Liver (tissue), 9 donors: Measurements from ENCODE around the gene NDUFA13. TPM values are rescaled to one million over a fixed set of nuclear protein-coding genes. Genes with fewer than 3 reads are reported as not detected.

Source experiments
- DNase-seq: peaks from one replicate; pipeline ENCODE4 v3.0.0-alpha.2; 2017; ENCODE audit warnings: low spot score
- H3K27ac ChIP-seq, 2 donors: one replicate each; pipeline ENCODE4 v1.7.0; 2013; ENCODE audit warnings: inconsistent platforms in 2 of 2, low read length in 2 of 2, control low read depth in 1 of 2, low read depth in 1 of 2, mild to moderate bottlenecking in 1 of 2
- H3K27me3 ChIP-seq, 4 donors: one replicate each; pipeline versions ENCODE4 v1.6.1 to v1.7.0; 2013; ENCODE audit warnings: low read length in 3 of 4, inconsistent platforms in 1 of 4, mild to moderate bottlenecking in 1 of 4, moderate library complexity in 1 of 4; ENCODE audit not compliant: control insufficient read depth in 4 of 4, insufficient read depth in 4 of 4
- H3K36me3 ChIP-seq, 4 donors: one replicate each; pipeline versions ENCODE4 v1.6.1 to v1.7.0; 2013; ENCODE audit warnings: low read length in 3 of 4, mild to moderate bottlenecking in 3 of 4, low read depth in 1 of 4, moderate library complexity in 1 of 4; ENCODE audit not compliant: control insufficient read depth in 4 of 4, insufficient read depth in 3 of 4
- H3K4me1 ChIP-seq, 4 donors: one replicate each; pipeline versions ENCODE4 v1.6.1 to v1.7.0; 2013; ENCODE audit warnings: low read length in 3 of 4, mild to moderate bottlenecking in 3 of 4, moderate library complexity in 1 of 4; ENCODE audit not compliant: control insufficient read depth in 4 of 4, insufficient read depth in 4 of 4
- H3K4me3 ChIP-seq, 3 donors: one replicate each; pipeline versions ENCODE4 v1.6.1 to v1.7.0; 2013; ENCODE audit warnings: low read length in 3 of 3, control low read depth in 1 of 3, low read depth in 1 of 3, mild to moderate bottlenecking in 1 of 3
- H3K9ac ChIP-seq, 2 donors: one replicate each; pipeline ENCODE4 v1.7.0; 2013; ENCODE audit warnings: low read length in 2 of 2, mild to moderate bottlenecking in 2 of 2, moderate library complexity in 2 of 2, control low read depth in 1 of 2, low read depth in 1 of 2
- H3K9me3 ChIP-seq, 4 donors: one replicate each; pipeline versions ENCODE4 v1.6.1 to v1.7.0; 2013; ENCODE audit warnings: low read length in 3 of 4; ENCODE audit not compliant: control insufficient read depth in 4 of 4
- EGR1 ChIP-seq, 2 donors: IDR thresholded peaks; 2 replicates each; pipeline ENCODE4 v1.6.1; 2016 to 2018; ENCODE audit warnings: antibody characterized with exemption in 2 of 2, low read depth in 2 of 2
- FOXA2 ChIP-seq: IDR thresholded peaks from 2 replicates; pipeline ENCODE4 v1.6.1; 2016; ENCODE audit warnings: antibody characterized with exemption
- GABPA ChIP-seq, 2 donors: IDR thresholded peaks in 1 of 2; conservative IDR thresholded peaks in 1 of 2; 2 replicates each; pipeline ENCODE4 v1.6.1; 2016; ENCODE audit warnings: antibody characterized with exemption in 2 of 2, mild to moderate bottlenecking in 1 of 2, moderate library complexity in 1 of 2
- HNF4A ChIP-seq, 2 donors: conservative IDR thresholded peaks; 2 replicates each; pipeline ENCODE4 v1.6.1; 2016; ENCODE audit warnings: antibody characterized with exemption in 2 of 2, mild to moderate bottlenecking in 2 of 2
- JUND ChIP-seq, 2 donors: IDR thresholded peaks; 2 replicates each; pipeline ENCODE4 v1.6.1; 2016; ENCODE audit warnings: antibody characterized with exemption in 2 of 2
- NR2F2 ChIP-seq: IDR thresholded peaks from 2 replicates; pipeline ENCODE4 v1.6.1; 2016; ENCODE audit warnings: antibody characterized with exemption
- RAD21 ChIP-seq, 2 donors: IDR thresholded peaks; 2 replicates each; pipeline ENCODE4 v1.6.1; 2016; ENCODE audit warnings: antibody characterized with exemption in 2 of 2, mild to moderate bottlenecking in 2 of 2
- RXRA ChIP-seq, 2 donors: IDR thresholded peaks; 2 replicates each; pipeline ENCODE4 v1.6.1; 2017 to 2018; ENCODE audit warnings: antibody characterized with exemption in 2 of 2, mild to moderate bottlenecking in 1 of 2
- SP1 ChIP-seq: IDR thresholded peaks from 2 replicates; pipeline ENCODE4 v1.6.1; 2018; ENCODE audit warnings: antibody characterized with exemption, mild to moderate bottlenecking
- TAF1 ChIP-seq: conservative IDR thresholded peaks from 2 replicates; pipeline ENCODE4 v1.6.1; 2016; ENCODE audit warnings: antibody characterized with exemption, mild to moderate bottlenecking
- YY1 ChIP-seq: IDR thresholded peaks from 2 replicates; pipeline ENCODE4 v1.6.1; 2016; ENCODE audit warnings: antibody characterized with exemption, mild to moderate bottlenecking
- WGBS: extraction: QIAGEN DNeasy Blood & Tissue Kit; methylation state at CpG from one replicate; pipeline ENCODE4 v1.1.7; 2013; 5-methylcytosine and 5-hydroxymethylcytosine counted together
- polyA plus RNA-seq, 2 donors: library from polyadenylated mRNA; stranded (reverse) in 1 of 2; unstranded in 1 of 2; fragments of 200-250 nt in 1 of 2; fragments of >200 nt in 1 of 2; fragmentation: Nextera tagmentation in 1 of 2; extraction: Ambion mirVana in 1 of 2; gene quantifications; one replicate each; pipeline versions ENCODE4 v1.2.1 to v1.2.3, GENCODE V29; 2013 to 2015
- total RNA-seq, 2 donors: library from RNA; depleted of rRNA; stranded (reverse); fragments of >200 nt; gene quantifications; one replicate each; pipeline ENCODE4 v1.2.3, GENCODE V29; 2014
- TF ChIP-seq, protein P1 (sequence below): fragments of 150-350 bp; IDR thresholded peaks from 2 replicates; pipeline ENCODE4 v1.5.1; 2017; ENCODE audit warnings: improper control_type of control experiment, low read depth, low read length; ENCODE audit not compliant: missing input control
- TF ChIP-seq, protein P2 (sequence below): IDR thresholded peaks from 2 replicates; pipeline ENCODE4 v1.6.1; 2016; ENCODE audit warnings: antibody characterized with exemption
- TF ChIP-seq, protein P3 (sequence below): IDR thresholded peaks from 2 replicates; pipeline ENCODE4 v1.6.1; 2016; ENCODE audit warnings: antibody characterized with exemption
- TF ChIP-seq, protein P4 (sequence below): IDR thresholded peaks from 2 replicates; pipeline ENCODE4 v1.6.1; 2016; ENCODE audit warnings: antibody characterized with exemption, mild to moderate bottlenecking
- donor health status: healthy.
- donor health status: healthy.
- donor health status: healthy.
- donor health status: healthy.
- donor health status: healthy.

The NDUFA13 gene
- total and polyA plus RNA-seq, 4 donors: 45.3 to 239 (median 130) TPM

DNA sequence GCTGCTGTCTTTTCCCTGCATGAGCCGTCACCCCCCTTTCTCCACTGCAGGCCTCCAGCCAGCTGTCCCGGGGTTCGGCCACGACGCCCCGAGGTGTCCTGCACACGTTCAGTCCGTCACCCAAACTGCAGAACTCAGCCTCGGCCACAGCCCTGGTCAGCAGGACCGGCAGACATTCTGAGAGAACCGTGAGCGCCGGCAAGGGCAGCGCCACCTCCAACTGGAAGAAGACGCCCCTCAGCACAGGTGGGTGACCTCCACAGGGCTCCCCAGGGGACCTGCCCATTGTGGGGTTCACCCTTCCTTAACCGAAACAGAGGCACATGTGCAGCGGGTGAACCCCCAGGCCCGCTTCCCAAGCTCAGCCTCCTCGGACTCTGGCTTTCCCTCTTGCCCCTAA, 13.7 kb upstream of the NDUFA13 start:
- H3K27me3 ChIP-seq: no peaks in the 10 kb centered on the region
- no peak overlapping the region for H3K4me3 ChIP-seq
- no peak for DNase-seq
- H3K4me1 ChIP-seq: no peaks in the 10 kb centered on the region
- no peaks in the 10 kb centered on the region for H3K9me3 ChIP-seq
- peaks cover 21 to 94% (median 50%) of the 10 kb centered on the region in 4 donors for H3K36me3 ChIP-seq
- H3K27ac ChIP-seq: no peak overlapping the region
- TF ChIP-seq YY1: no peak
- no peak for TF ChIP-seq EGR1 (IDR thresholded peaks at IDR 0.05; ENCODE audit: low read depth in 2 of 2)
- TF ChIP-seq, protein P1, sequence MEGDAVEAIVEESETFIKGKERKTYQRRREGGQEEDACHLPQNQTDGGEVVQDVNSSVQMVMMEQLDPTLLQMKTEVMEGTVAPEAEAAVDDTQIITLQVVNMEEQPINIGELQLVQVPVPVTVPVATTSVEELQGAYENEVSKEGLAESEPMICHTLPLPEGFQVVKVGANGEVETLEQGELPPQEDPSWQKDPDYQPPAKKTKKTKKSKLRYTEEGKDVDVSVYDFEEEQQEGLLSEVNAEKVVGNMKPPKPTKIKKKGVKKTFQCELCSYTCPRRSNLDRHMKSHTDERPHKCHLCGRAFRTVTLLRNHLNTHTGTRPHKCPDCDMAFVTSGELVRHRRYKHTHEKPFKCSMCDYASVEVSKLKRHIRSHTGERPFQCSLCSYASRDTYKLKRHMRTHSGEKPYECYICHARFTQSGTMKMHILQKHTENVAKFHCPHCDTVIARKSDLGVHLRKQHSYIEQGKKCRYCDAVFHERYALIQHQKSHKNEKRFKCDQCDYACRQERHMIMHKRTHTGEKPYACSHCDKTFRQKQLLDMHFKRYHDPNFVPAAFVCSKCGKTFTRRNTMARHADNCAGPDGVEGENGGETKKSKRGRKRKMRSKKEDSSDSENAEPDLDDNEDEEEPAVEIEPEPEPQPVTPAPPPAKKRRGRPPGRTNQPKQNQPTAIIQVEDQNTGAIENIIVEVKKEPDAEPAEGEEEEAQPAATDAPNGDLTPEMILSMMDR: no peak
- TF ChIP-seq NR2F2: no peak
- TF ChIP-seq SP1: no peak
- TF ChIP-seq RXRA (IDR thresholded peaks at IDR 0.05): no peak
- TF ChIP-seq, protein P2, sequence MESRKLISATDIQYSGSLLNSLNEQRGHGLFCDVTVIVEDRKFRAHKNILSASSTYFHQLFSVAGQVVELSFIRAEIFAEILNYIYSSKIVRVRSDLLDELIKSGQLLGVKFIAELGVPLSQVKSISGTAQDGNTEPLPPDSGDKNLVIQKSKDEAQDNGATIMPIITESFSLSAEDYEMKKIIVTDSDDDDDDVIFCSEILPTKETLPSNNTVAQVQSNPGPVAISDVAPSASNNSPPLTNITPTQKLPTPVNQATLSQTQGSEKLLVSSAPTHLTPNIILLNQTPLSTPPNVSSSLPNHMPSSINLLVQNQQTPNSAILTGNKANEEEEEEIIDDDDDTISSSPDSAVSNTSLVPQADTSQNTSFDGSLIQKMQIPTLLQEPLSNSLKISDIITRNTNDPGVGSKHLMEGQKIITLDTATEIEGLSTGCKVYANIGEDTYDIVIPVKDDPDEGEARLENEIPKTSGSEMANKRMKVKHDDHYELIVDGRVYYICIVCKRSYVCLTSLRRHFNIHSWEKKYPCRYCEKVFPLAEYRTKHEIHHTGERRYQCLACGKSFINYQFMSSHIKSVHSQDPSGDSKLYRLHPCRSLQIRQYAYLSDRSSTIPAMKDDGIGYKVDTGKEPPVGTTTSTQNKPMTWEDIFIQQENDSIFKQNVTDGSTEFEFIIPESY: no peak
- TF ChIP-seq RAD21 (IDR thresholded peaks at IDR 0.05): no peak
- no peak for TF ChIP-seq JUND (IDR thresholded peaks at IDR 0.05)
- no peak for TF ChIP-seq FOXA2
- TF ChIP-seq, protein P3, sequence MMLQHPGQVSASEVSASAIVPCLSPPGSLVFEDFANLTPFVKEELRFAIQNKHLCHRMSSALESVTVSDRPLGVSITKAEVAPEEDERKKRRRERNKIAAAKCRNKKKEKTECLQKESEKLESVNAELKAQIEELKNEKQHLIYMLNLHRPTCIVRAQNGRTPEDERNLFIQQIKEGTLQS: no peak
- TF ChIP-seq TAF1: no peak
- TF ChIP-seq GABPA (IDR thresholded peaks at IDR 0.05 in 1 of 2, conservative IDR thresholded peaks at IDR 0.05 in 1 of 2): no peak
- TF ChIP-seq, protein P4, sequence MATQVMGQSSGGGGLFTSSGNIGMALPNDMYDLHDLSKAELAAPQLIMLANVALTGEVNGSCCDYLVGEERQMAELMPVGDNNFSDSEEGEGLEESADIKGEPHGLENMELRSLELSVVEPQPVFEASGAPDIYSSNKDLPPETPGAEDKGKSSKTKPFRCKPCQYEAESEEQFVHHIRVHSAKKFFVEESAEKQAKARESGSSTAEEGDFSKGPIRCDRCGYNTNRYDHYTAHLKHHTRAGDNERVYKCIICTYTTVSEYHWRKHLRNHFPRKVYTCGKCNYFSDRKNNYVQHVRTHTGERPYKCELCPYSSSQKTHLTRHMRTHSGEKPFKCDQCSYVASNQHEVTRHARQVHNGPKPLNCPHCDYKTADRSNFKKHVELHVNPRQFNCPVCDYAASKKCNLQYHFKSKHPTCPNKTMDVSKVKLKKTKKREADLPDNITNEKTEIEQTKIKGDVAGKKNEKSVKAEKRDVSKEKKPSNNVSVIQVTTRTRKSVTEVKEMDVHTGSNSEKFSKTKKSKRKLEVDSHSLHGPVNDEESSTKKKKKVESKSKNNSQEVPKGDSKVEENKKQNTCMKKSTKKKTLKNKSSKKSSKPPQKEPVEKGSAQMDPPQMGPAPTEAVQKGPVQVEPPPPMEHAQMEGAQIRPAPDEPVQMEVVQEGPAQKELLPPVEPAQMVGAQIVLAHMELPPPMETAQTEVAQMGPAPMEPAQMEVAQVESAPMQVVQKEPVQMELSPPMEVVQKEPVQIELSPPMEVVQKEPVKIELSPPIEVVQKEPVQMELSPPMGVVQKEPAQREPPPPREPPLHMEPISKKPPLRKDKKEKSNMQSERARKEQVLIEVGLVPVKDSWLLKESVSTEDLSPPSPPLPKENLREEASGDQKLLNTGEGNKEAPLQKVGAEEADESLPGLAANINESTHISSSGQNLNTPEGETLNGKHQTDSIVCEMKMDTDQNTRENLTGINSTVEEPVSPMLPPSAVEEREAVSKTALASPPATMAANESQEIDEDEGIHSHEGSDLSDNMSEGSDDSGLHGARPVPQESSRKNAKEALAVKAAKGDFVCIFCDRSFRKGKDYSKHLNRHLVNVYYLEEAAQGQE: no peak
- TF ChIP-seq HNF4A (conservative IDR thresholded peaks at IDR 0.05): no peak
- no peak overlapping the region for H3K9ac ChIP-seq
- 96% methylated on average over 19 of the region's 19 CpGs for WGBS
